Uterus (tissue), 4 donors: Measurements from ENCODE around the gene NPFFR1. TPM values are rescaled to one million over a fixed set of nuclear protein-coding genes. Genes with fewer than 3 reads are reported as not detected.
A peak's percentile ranks its signal among the peaks of the same experiment; 100 is the strongest.

Experiments
- DNase-seq, 2 donors: peaks; one replicate each; pipeline ENCODE4 v3.0.0-alpha.2; 2019 to 2020
- H3K27ac ChIP-seq, 2 donors: fragments of 200-600 bp; sonication (generic); 1 replicate in 1 of 2; 2 replicates in 1 of 2; pipeline ENCODE4 v1.5.1; 2016 to 2018
- H3K27me3 ChIP-seq, 2 donors: fragments of 200-600 bp; sonication (generic); one replicate each; pipeline ENCODE4 v1.5.1; 2018 to 2019; ENCODE audit warnings: control low read depth in 1 of 2
- H3K36me3 ChIP-seq, 2 donors: fragments of 200-600 bp; sonication (generic); one replicate each; pipeline ENCODE4 v1.5.1; 2019; ENCODE audit warnings: control low read depth in 1 of 2
- H3K4me1 ChIP-seq, 2 donors: fragments of 200-600 bp; sonication (generic); one replicate each; pipeline ENCODE4 v1.5.1; 2018 to 2019; ENCODE audit warnings: control low read depth in 1 of 2
- H3K4me3 ChIP-seq, 2 donors: fragments of 200-600 bp; sonication (generic); 1 replicate in 1 of 2; 2 replicates in 1 of 2; pipeline ENCODE4 v1.5.1; 2018 to 2019; ENCODE audit warnings: mild to moderate bottlenecking in 1 of 2
- H3K9me3 ChIP-seq, 2 donors: fragments of 200-600 bp; sonication (generic); one replicate each; pipeline ENCODE4 v1.5.1; 2019; ENCODE audit warnings: control low read depth in 1 of 2
- POLR2A ChIP-seq, 2 donors: fragments of 450-650 bp; IDR thresholded peaks; one replicate each; pipeline ENCODE4 v1.6.1; 2016; ENCODE audit warnings: antibody characterized with exemption in 2 of 2, mild to moderate bottlenecking in 1 of 2, moderate library complexity in 1 of 2
- intact Hi-C: fragments of 100-400 bp; cut with DNase I; formaldehyde crosslinking; loops from one replicate; pipeline ENCODE4 v1.15.1; 2023; ENCODE audit warnings: low total_unique reads
- total RNA-seq, 4 donors: library from RNA; depleted of rRNA in 3 of 4; stranded (reverse); fragments of >200 nt in 3 of 4; gene quantifications; one replicate each; pipeline versions ENCODE4 v1.1.0 to v1.2.4, GENCODE V29; 2014 to 2023
- TF ChIP-seq, protein P1 (sequence below), 4 experiments: fragments of 200-600 bp in 2 of 4; fragments of 450-650 bp in 2 of 4; sonication (generic) in 2 of 4; IDR thresholded peaks; one replicate each; pipeline ENCODE4 v1.5.1; 2016 to 2019; ENCODE audit warnings: antibody characterized with exemption in 4 of 4, mild to moderate bottlenecking in 2 of 4, moderate library complexity in 1 of 4
- donor health status: DM: yes; HTN: yes; CAD: no.

The NPFFR1 gene
- total RNA-seq, 4 donors from 2014 or later, result 0.43 to 2.1 TPM; not detected in 2

DNA sequence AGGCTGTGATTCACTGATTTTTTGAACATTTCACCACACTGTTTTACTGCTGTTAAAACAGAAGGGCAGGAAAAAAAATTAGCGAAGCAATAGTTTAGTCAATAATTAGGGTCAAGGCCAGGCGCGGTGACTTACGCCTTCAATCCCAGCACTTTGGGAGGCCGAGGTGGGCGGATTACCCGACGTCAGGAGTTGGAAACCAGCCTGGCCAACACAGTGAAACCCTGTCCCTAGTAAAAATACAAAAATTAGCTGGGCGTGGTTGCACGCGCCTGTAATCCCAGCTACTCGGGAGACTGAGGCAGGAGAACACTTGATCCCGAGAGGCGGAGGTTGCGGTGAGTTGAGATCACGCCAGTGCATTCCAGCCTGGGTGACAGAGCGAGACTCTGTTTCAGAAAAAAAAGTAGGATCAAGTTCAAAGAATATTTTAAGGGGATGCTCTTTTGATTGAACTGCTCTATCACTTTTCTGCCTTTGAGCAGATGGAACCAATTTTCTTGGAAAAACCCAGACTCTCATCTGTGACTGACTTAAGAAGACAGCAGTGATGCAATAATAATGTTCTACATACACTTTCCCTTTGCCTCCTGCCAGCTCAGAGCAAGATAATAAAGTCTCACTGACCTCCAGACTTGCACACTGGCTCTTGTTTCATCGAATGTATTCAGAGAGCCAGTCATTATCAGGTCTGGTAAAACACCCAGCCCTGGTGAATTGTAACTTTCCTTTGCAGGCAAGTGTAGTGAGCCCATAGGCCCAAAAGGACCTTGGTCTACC, 48.9 kb downstream of the NPFFR1 start:
- DNase-seq, result peak; percentile 37 to 70
- no peak for TF ChIP-seq POLR2A (IDR thresholded peaks at IDR 0.05)
- TF ChIP-seq, protein P1, sequence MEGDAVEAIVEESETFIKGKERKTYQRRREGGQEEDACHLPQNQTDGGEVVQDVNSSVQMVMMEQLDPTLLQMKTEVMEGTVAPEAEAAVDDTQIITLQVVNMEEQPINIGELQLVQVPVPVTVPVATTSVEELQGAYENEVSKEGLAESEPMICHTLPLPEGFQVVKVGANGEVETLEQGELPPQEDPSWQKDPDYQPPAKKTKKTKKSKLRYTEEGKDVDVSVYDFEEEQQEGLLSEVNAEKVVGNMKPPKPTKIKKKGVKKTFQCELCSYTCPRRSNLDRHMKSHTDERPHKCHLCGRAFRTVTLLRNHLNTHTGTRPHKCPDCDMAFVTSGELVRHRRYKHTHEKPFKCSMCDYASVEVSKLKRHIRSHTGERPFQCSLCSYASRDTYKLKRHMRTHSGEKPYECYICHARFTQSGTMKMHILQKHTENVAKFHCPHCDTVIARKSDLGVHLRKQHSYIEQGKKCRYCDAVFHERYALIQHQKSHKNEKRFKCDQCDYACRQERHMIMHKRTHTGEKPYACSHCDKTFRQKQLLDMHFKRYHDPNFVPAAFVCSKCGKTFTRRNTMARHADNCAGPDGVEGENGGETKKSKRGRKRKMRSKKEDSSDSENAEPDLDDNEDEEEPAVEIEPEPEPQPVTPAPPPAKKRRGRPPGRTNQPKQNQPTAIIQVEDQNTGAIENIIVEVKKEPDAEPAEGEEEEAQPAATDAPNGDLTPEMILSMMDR (IDR thresholded peaks at IDR 0.05), result no peak
- H3K4me1 ChIP-seq, result peaks cover 0 to 8% of the 10 kb centered on the region in 2 donors

DNA sequence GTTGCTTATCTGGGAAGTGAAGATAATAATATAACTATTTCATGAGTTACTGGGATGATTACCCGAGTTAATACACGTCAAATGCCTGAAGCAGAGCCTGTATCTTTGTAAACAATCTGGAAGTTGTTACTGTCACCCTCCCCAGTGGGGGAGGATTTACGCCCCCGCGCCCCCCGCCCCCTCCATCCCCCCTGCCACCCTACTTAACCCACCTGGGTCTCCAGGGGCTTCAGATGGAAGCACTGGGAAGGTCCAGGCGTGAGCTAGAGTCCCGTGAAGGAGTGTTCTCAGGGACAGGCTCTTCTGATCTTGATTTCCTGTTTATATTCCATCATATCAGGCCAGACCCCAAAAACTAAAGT, 49.9 kb downstream of the NPFFR1 start:
- peak overlapping the region; percentile 46 to 91 for H3K4me3 ChIP-seq
- peak overlapping the region; percentile 77 to 81 for H3K27ac ChIP-seq
- peaks cover 0 to 8% of the 10 kb centered on the region in 2 donors for H3K4me1 ChIP-seq
- no peaks in the 10 kb centered on the region for H3K36me3 ChIP-seq
- DNase-seq, result no peak
- H3K9me3 ChIP-seq, result no peaks in the 10 kb centered on the region
- H3K27me3 ChIP-seq, result no peaks in the 10 kb centered on the region
- intact Hi-C loops, result no loop called here
- no peak for TF ChIP-seq POLR2A (IDR thresholded peaks at IDR 0.05)
- TF ChIP-seq, protein P1 (IDR thresholded peaks at IDR 0.05), result no peak

More for the DNA sequence above, 48.9 kb downstream of the NPFFR1 start:
- no peaks in the 10 kb centered on the region for H3K9me3 ChIP-seq
- H3K27me3 ChIP-seq, result no peaks in the 10 kb centered on the region
- no peaks in the 10 kb centered on the region for H3K36me3 ChIP-seq
- H3K4me3 ChIP-seq, result no peak overlapping the region
- intact Hi-C loops, result no loop called here
- peak overlapping the region; percentile 35 to 77 for H3K27ac ChIP-seq

DNA sequence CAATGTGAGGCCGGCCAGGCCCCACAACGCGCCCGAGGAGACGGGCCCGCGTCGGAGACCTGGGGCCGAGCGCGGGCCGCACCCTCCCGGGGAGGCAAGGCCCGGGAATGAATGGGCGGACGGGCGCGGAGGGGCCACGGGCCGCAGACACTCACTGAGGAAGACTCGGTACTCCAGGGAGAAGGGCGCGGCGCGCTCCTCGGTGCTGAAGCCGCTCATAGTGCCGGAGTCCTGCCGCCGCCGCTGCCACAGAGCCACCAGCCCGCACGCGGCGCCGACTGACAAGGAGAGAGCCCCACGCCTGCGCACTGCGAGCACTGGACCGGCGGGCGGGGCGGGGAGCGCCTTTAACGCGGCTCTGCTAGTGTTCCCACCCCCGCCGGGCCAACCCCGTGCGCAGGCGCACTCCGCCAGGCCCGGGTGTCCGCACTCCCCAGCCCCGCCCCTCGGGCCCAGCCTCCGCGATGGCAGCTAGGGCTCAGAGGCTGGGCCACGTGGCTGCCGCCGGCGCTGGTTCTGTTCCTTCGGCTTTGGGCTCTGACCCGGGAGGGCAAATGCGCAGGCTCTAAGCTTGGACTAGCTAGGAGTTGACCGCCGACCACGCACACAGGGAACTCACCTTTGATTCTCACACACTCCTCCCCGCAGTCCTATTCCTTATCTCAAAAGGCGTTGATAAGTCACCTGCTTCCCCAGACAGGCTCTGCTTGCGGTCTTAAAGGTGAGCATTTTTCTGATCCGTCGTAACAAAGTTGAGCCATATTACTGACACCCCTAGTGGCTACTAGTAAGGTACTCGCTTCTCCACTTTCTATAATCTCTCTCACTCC, 50.5 kb downstream of the NPFFR1 start, which contains the start of gene PPA1:
Gene PPA1 (minus strand): TSS at position 321 of the 830 bp plus-strand sequence. CDS start 102 bp downstream, at position 219.
- TF ChIP-seq POLR2A (IDR thresholded peaks at IDR 0.05), result peak; percentile 89 to 90
- TF ChIP-seq, protein P1 (IDR thresholded peaks at IDR 0.05), result peak in 2 of 4 experiments; percentile 13 to 29
- no peaks in the 10 kb centered on the region for H3K36me3 ChIP-seq
- peak; percentile 96 to 99 for DNase-seq
- H3K27ac ChIP-seq, result peak within 1 kb of the TSS; percentile 77 to 81
- no peaks in the 10 kb centered on the region for H3K27me3 ChIP-seq
- no peaks in the 10 kb centered on the region for H3K9me3 ChIP-seq
- H3K4me1 ChIP-seq, result peaks cover 0 to 8% of the 10 kb centered on the region in 2 donors
- H3K4me3 ChIP-seq, result peak within 1 kb of the TSS; percentile 46 to 91
- intact Hi-C loops, result no loop called here

DNA sequence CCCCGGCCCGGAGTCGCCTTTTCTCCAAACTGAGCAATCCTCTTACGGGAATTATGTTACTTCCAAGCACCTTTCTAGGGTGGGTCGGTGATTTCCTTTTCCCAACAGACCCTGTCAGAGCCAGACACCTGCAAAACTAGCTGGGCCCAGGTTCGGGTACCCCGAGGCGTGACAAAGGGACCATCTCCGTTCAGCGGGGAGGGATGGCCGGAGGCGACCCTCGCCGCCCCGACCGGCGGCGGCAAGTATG, 51.0 kb downstream of the NPFFR1 start:
- no peak for TF ChIP-seq POLR2A (IDR thresholded peaks at IDR 0.05)
- TF ChIP-seq, protein P1 (IDR thresholded peaks at IDR 0.05), result no peak
- intact Hi-C loops, result no loop called here
- H3K9me3 ChIP-seq, result no peaks in the 10 kb centered on the region
- no peak for DNase-seq
- no peaks in the 10 kb centered on the region for H3K36me3 ChIP-seq
- H3K4me3 ChIP-seq, result peak overlapping the region; percentile 46 to 91
- H3K27ac ChIP-seq, result peak overlapping the region; percentile 77 to 81
- peaks cover 0 to 8% of the 10 kb centered on the region in 2 donors for H3K4me1 ChIP-seq
- H3K27me3 ChIP-seq, result no peaks in the 10 kb centered on the region
